Small intestine (tissue), 7 donors: ENCODE measurements around the gene PIKFYVE. TPM values are rescaled to one million over a fixed set of nuclear protein-coding genes. Genes with fewer than 3 reads are reported as not detected.

Source experiments
- DNase-seq, 2 donors: peaks; one replicate each; pipeline versions ENCODE4 v3.0.0 to v3.0.0-alpha.2; 2013
- FAIRE-seq: peaks from 2 replicates; lab custom pipeline; 2012; peaks lifted over from hg19 to GRCh38; lab: Jason Lieb, UNC
- H3K27ac ChIP-seq, 3 donors: one replicate each; pipeline ENCODE4 v1.5.1; 2013; ENCODE audit warnings: low read length in 2 of 3, mild to moderate bottlenecking in 2 of 3, control low read depth in 1 of 3, inconsistent platforms in 1 of 3, low read depth in 1 of 3, moderate library complexity in 1 of 3
- H3K27me3 ChIP-seq, 3 donors: one replicate each; pipeline ENCODE4 v1.6.1; 2013; ENCODE audit warnings: low read length in 3 of 3, inconsistent platforms in 1 of 3; ENCODE audit not compliant: control insufficient read depth in 3 of 3, insufficient read depth in 3 of 3
- H3K36me3 ChIP-seq, 3 donors: one replicate each; pipeline ENCODE4 v1.6.1; 2013; ENCODE audit warnings: low read length in 3 of 3, inconsistent platforms in 1 of 3, low read depth in 1 of 3, mild to moderate bottlenecking in 1 of 3, moderate library complexity in 1 of 3; ENCODE audit not compliant: control insufficient read depth in 3 of 3, insufficient read depth in 2 of 3
- H3K4me1 ChIP-seq, 3 donors: one replicate each; pipeline ENCODE4 v1.6.1; 2013; ENCODE audit warnings: low read length in 2 of 3, inconsistent platforms in 1 of 3, low read depth in 1 of 3, mild to moderate bottlenecking in 1 of 3, moderate library complexity in 1 of 3; ENCODE audit not compliant: control insufficient read depth in 3 of 3, insufficient read depth in 2 of 3
- H3K4me3 ChIP-seq, 3 donors: one replicate each; pipeline ENCODE4 v1.5.1; 2013; ENCODE audit warnings: low read length in 3 of 3, control low read depth in 1 of 3, inconsistent platforms in 1 of 3, low read depth in 1 of 3, mild to moderate bottlenecking in 1 of 3, moderate library complexity in 1 of 3
- H3K9me3 ChIP-seq, 2 donors: one replicate each; pipeline ENCODE4 v1.6.1; 2013; ENCODE audit warnings: low read depth in 1 of 2, low read length in 1 of 2; ENCODE audit not compliant: control insufficient read depth in 2 of 2, insufficient read depth in 1 of 2
- WGBS, 3 donors: extraction: QIAGEN DNeasy Blood & Tissue Kit; methylation state at CpG; one replicate each; pipeline ENCODE4 v1.1.7; 2013; 5-methylcytosine and 5-hydroxymethylcytosine counted together
- polyA plus RNA-seq, 4 donors: library from polyadenylated mRNA; stranded (reverse) in 3 of 4; unstranded in 1 of 4; fragments of 200-250 nt in 3 of 4; fragments of 120-200 nt in 1 of 4; gene quantifications; one replicate each; pipeline versions ENCODE4 v1.2.1 to v1.2.3, GENCODE V29; 2013
- donor health status: healthy with polysubstance abuse.
- donor health status: control.
- donor health status: control.
- donor health status: Bipolar disorder and iron deficiency.
- donor health status: healthy.

The PIKFYVE gene
- polyA plus RNA-seq, 4 donors, result 5.1 to 17.3 (median 7.1) TPM

GRCh38 chr2:208252716-208253492, 13.2 kb upstream of the PIKFYVE start:
- no peaks in the 10 kb centered on the region for H3K9me3 ChIP-seq
- H3K4me3 ChIP-seq, result peak overlapping the region in 1 of 3 donors; percentile 82
- peak; percentile 59 to 80 for DNase-seq
- peaks cover 6 to 15% (median 10%) of the 10 kb centered on the region in 3 donors for H3K36me3 ChIP-seq
- H3K27ac ChIP-seq, result peak overlapping the region in 2 of 3 donors; percentile 55 to 78
- WGBS, 3 donors, result 55 to 74% (median 67%) methylated on average over 3 of the region's 3 CpGs
- no peak for FAIRE-seq
- peaks cover 0 to 32% (median 6%) of the 10 kb centered on the region in 3 donors for H3K4me1 ChIP-seq
- H3K27me3 ChIP-seq, result no peaks in the 10 kb centered on the region

DNA sequence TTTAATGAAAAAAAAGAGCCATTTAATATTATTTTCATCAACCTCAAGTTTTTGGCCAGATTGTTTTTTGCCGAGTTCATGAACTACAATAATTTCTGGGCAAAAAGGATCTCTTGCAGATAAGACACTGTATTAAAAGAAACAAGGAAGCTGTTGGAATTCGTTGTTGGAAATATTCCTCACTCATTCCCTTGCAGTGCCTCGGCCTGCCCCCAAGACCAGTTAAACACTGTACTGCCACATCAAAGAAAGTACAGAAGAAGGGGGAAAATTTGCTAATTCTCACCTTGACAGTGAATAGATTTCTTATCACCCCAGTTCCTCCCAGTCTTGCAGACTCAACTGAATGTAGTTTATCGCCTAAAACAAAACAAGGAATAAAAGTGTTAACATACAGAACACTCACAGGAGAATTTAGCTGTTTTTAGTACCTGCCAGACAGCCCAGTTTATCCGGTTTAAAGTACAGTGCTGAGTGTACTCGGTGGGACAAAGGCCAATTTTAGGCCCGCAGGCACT, 12.4 kb upstream of the PIKFYVE start:
- H3K9me3 ChIP-seq, result no peaks in the 10 kb centered on the region
- FAIRE-seq (no peak), DNase-seq (no peak)
- peaks cover 0 to 34% (median 6%) of the 10 kb centered on the region in 3 donors for H3K4me1 ChIP-seq
- peak overlapping the region; percentile 53 to 78 (median 59) for H3K27ac ChIP-seq
- peak overlapping the region in 2 of 3 donors; percentile 75 to 82 for H3K4me3 ChIP-seq
- H3K36me3 ChIP-seq, result peaks cover 3 to 11% (median 8%) of the 10 kb centered on the region in 3 donors
- no peaks in the 10 kb centered on the region for H3K27me3 ChIP-seq
- 3 to 12% (median 12%) methylated on average over 7 of the region's 7 CpGs for WGBS, 3 donors

- FAIRE-seq, result no peak
- Histone ChIP-seq H3K9me3 (no peaks in the 10 kb centered on the region), H3K4me1 (peaks cover 0 to 34% (median 6%) of the 10 kb centered on the region in 3 donors), H3K27me3 (no peaks in the 10 kb centered on the region), H3K36me3 (peaks cover 3 to 10% (median 5%) of the 10 kb centered on the region in 3 donors), H3K4me3 (peak overlapping the region; percentile 67 to 82 (median 75)), H3K27ac (peak overlapping the region; percentile 53 to 78 (median 59))
- WGBS, 3 donors, result 0 to 1% (median 1%) methylated on average over 34 to 36 of the region's 36 CpGs
- DNase-seq, result peak; percentile 88 to 92
Measured at GRCh38 chr2:208254118-208254870, 11.8 kb upstream of the PIKFYVE start.

- Histone ChIP-seq H3K9me3 (no peaks in the 10 kb centered on the region), H3K36me3 (peaks cover 3 to 8% (median 5%) of the 10 kb centered on the region in 3 donors), H3K4me1 (peaks cover 0 to 34% (median 6%) of the 10 kb centered on the region in 3 donors), H3K4me3 (peak within 1 kb of the TSS; percentile 67 to 82 (median 75)), H3K27ac (peak within 1 kb of the TSS; percentile 53 to 83 (median 78)), H3K27me3 (no peaks in the 10 kb centered on the region)
- DNase-seq (peak; percentile 98), FAIRE-seq (no peak)
- WGBS, 3 donors, result 0 to 1% (median 0%) methylated on average over 42 to 48 of the region's 48 CpGs
Measured at GRCh38 chr2:208254871-208255556, 11.0 kb upstream of the PIKFYVE start, which contains the start of gene IDH1. IDH1 (minus strand) TSS chr2:208255071; CDS start chr2:208251551, 3,520 bp downstream.

GRCh38 chr2:208255557-208256106, 10.4 kb upstream of the PIKFYVE start:
- no peaks in the 10 kb centered on the region for H3K27me3 ChIP-seq
- DNase-seq, result no peak
- peak overlapping the region; percentile 67 to 82 (median 75) for H3K4me3 ChIP-seq
- peak overlapping the region; percentile 38 to 83 (median 78) for H3K27ac ChIP-seq
- no peaks in the 10 kb centered on the region for H3K9me3 ChIP-seq
- H3K4me1 ChIP-seq, result peaks cover 0 to 34% (median 6%) of the 10 kb centered on the region in 3 donors
- FAIRE-seq, result no peak
- WGBS, 3 donors, result 27 to 44% (median 34%) methylated on average over 13 of the region's 13 CpGs
- peaks cover 3 to 7% (median 5%) of the 10 kb centered on the region in 3 donors for H3K36me3 ChIP-seq

GRCh38 chr2:208256192-208256782, 9.8 kb upstream of the PIKFYVE start:
- Histone ChIP-seq H3K4me1 (peaks cover 0 to 34% (median 6%) of the 10 kb centered on the region in 3 donors), H3K4me3 (no peak overlapping the region), H3K27ac (peak overlapping the region in 1 of 3 donors; percentile 48), H3K36me3 (peaks cover under 1 to 7% (median 3%) of the 10 kb centered on the region in 3 donors), H3K27me3 (no peaks in the 10 kb centered on the region), H3K9me3 (no peaks in the 10 kb centered on the region)
- DNase-seq (no peak), FAIRE-seq (no peak)
- 45 to 60% (median 57%) methylated on average over 10 of the region's 10 CpGs for WGBS, 3 donors
